Measurements from ENCODE around the gene MAPK4.
A peak's percentile ranks its signal among the peaks of the same experiment; 100 is the strongest.

Gene MAPK4

GRCh38 chr18:50611529-50611941, 51.6 kb downstream of the MAPK4 start:
- Histone ChIP-seq H3K27me3 (ENCODE audit: insufficient read depth, poor library complexity, severe bottlenecking) (no peaks in the 10 kb centered on the region), H3K4me3 (replicated peaks; ENCODE audit: insufficient read depth, low read length) (no peak overlapping the region), H3K27ac (replicated peaks) (no peak overlapping the region)
- no peak for TF ChIP-seq GABPA (IDR thresholded peaks at IDR 0.05; ENCODE audit: low read depth)
- TF ChIP-seq POLR2AphosphoS5 (IDR thresholded peaks at IDR 0.05; ENCODE audit: low read depth): no peak
- no peak for TF ChIP-seq CTCF (IDR thresholded peaks at IDR 0.05; ENCODE audit: insufficient read depth, low read length)
- TF ChIP-seq REST (IDR thresholded peaks at IDR 0.05; ENCODE audit: insufficient replicate concordance, low read depth): no peak
- TF ChIP-seq SPI1 (IDR thresholded peaks at IDR 0.05; ENCODE audit: borderline replicate concordance, low read depth): no peak
- no peak for DNase-seq (ENCODE audit: low read depth in 1 of 2, low spot score in 1 of 2)

- Histone ChIP-seq H3K27me3 (ENCODE audit: insufficient read depth, poor library complexity, severe bottlenecking) (peaks cover 4% of the 10 kb centered on the region), H3K27ac (replicated peaks) (no peak overlapping the region), H3K4me3 (replicated peaks; ENCODE audit: insufficient read depth, low read length) (no peak overlapping the region)
- peak in 1 of 2 experiments; percentile 22 for DNase-seq (ENCODE audit: low read depth in 1 of 2, low spot score in 1 of 2)
- TF ChIP-seq POLR2AphosphoS5 (IDR thresholded peaks at IDR 0.05; ENCODE audit: low read depth): no peak
- no peak for TF ChIP-seq GABPA (IDR thresholded peaks at IDR 0.05; ENCODE audit: low read depth)
- TF ChIP-seq CTCF (IDR thresholded peaks at IDR 0.05; ENCODE audit: insufficient read depth, low read length): no peak
- no peak for TF ChIP-seq REST (IDR thresholded peaks at IDR 0.05; ENCODE audit: insufficient replicate concordance, low read depth)
- TF ChIP-seq SPI1 (IDR thresholded peaks at IDR 0.05; ENCODE audit: borderline replicate concordance, low read depth): no peak
These were observed 55.0 kb downstream of the MAPK4 start for GRCh38 chr18:50614838-50615237.

- no peak for DNase-seq (ENCODE audit: low read depth in 1 of 2, low spot score in 1 of 2)
- no peak overlapping the region for H3K27ac ChIP-seq (replicated peaks)
- no peak for TF ChIP-seq REST (IDR thresholded peaks at IDR 0.05; ENCODE audit: insufficient replicate concordance, low read depth)
- no peak for TF ChIP-seq POLR2AphosphoS5 (IDR thresholded peaks at IDR 0.05; ENCODE audit: low read depth)
- peaks cover 10% of the 10 kb centered on the region for H3K27me3 ChIP-seq (ENCODE audit: insufficient read depth, poor library complexity, severe bottlenecking)
- H3K4me3 ChIP-seq (replicated peaks; ENCODE audit: insufficient read depth, low read length): no peak overlapping the region
These were observed 56.7 kb downstream of the MAPK4 start for GRCh38 chr18:50616484-50617048.
